GM19455 (cell line): ENCODE data around the gene ALDH1L2.

Source experiments
- ATAC-seq: cut with Tn5 transposase; IDR thresholded peaks from one replicate; pipeline ENCODE4 v1.9.1; 2021; ENCODE audit not compliant: unreplicated experiment

The ALDH1L2 gene

DNA sequence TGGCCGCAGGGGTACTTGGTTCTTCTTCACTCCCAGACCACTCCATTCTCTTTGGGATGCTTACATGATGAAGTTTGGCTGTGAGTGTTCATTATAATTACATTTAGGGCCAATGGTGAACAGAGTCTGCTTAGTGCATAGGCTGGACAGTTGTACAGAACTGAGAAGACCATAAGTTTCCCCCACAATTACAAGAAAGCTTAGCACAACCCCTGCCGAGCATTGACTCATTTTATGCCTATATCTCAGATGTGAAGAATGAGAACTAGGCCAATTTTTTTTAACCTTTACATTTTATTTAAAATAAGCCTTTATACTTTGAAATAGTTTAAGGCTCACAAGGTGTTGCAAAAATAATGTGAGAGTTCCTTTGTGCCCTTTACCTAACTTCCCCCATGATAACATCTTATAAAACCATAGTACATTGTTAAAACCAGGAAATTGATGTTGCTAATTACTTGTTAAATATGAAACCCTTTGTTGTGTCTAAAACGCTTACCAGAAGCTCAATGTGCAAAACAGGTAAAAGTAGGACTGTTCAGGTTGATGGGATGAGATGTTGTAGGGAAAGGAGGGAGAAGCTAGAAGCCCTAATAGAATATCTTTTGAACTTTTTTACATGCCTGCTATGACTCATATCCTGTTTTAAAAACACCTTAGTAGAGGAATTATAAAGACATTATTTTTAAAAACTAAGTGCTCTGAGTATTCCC, 47.2 kb downstream of the ALDH1L2 start:
- ATAC-seq, result no peak

DNA sequence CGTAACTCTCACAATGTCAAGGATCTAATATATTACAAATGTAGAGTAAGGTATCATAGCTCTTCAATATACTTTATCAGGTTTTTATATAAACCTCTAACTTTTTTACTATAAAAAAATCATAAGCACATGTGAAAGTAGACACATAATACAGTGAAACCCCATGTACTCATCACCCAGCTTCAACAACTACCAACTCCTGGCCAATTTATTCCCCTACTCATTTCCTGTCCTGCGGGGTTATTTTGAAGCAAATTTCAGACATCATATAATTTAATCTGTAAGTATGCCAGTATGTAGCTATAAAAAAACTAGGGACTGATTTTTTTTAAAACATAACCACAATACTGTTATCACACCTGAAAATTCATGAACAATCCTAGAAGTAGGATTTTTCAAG, 50.4 kb downstream of the ALDH1L2 start:
- no peak for ATAC-seq

DNA sequence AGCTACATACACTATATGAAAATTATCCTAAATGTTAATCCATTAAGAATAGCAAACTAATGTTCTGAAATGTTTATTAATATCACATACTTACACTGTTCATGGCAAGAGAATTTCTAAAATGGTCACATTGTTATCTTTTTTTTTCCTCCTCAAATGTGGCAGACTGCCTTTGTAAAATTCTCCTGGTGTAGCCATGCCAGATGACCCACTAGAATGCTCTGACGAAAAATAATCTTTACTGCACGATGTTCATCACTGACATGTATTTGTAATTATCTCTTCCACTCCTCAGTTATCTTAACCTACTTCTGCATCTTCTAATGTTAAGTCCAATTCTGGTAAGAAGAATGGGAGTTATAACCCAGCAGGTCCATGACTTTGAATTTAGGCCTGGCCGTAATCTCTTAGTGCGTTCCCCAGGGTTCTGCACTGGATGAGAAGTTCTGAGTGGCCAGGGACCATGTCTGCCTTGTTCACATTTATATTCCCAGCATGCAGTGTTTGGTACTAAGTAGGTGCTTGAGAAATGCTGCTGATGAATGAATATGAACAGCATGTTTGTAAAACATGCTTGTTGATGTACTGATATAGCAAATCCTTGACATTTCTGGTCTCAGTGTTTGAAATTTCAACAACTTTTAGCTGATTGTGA, 51.4 kb downstream of the ALDH1L2 start:
- no peak for ATAC-seq

- peak; percentile 87 for ATAC-seq
These were observed 53.1 kb downstream of the ALDH1L2 start for GRCh38 chr12:105030820-105031807.

- ATAC-seq, result no peak
These were observed 57.8 kb downstream of the ALDH1L2 start for GRCh38 chr12:105026411-105026810.

DNA sequence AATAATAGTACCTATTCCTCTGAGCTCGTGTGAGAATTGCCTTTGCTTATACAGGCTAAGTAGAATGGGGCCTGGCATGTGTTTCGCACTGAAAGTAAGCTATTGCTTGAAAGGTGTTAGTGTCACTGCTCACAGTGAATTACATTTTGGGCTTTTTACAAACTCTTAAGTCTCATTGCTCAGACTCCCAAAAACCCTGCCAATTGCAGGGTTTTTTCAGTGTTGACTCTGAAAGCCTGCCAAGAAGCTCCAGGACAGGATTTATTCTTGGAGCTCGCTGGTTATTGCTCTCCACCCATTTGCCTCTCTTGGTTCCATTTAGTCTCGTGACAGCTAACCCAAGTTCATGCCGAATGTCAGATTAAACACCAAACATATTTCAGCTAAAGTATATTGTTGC, 58.4 kb downstream of the ALDH1L2 start:
- no peak for ATAC-seq

DNA sequence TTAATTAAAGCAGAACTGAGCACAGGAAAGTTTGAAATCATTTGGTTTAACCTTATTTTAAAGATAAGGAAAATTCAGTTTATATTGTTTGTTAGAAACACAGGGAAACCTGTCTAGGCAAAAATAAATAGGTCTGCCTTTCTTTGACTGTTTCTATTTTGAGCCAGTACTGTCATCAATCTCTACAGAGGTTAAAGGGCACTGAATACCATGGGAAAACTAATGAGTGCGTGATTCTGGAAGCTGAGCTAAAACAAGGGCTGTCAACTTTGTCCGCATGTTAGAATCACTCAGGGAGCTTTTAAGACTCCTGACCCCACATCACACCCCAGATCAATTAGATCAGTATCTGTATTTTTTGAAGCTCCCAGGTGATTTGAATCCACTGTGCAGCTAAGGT, 59.3 kb downstream of the ALDH1L2 start:
- no peak for ATAC-seq

- no peak for ATAC-seq
These were observed 63.9 kb downstream of the ALDH1L2 start for GRCh38 chr12:105020241-105020962.

- ATAC-seq, result no peak
These were observed 65.5 kb downstream of the ALDH1L2 start for GRCh38 chr12:105018776-105019175.

- ATAC-seq, result no peak
These were observed 66.2 kb downstream of the ALDH1L2 start for GRCh38 chr12:105018012-105018411.

DNA sequence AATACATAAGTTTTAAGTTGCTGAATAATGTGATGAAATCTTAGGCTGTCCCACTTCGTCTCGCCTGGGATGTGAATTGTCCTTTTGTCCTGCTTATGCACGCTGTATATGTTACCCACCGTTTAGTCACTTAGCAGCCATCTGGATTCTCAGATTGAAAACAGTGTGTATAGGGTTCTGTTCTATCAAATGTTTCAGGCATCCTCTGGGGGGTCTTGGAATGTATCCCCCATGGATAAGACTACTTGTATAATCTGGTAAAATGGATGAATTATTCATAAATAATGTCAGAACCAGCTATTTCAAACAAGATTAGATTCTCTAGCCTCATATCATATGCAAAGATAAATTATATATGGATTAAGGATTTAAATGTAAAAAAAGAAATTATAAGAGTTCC, 68.7 kb downstream of the ALDH1L2 start:
- ATAC-seq, result no peak

GRCh38 chr12:105014603-105015002, 69.7 kb downstream of the ALDH1L2 start:
- no peak for ATAC-seq

- ATAC-seq, result no peak
These were observed 70.4 kb downstream of the ALDH1L2 start for GRCh38 chr12:105013892-105014291.

- ATAC-seq, result no peak
These were observed 82.8 kb downstream of the ALDH1L2 start for GRCh38 chr12:105001476-105001875.

DNA sequence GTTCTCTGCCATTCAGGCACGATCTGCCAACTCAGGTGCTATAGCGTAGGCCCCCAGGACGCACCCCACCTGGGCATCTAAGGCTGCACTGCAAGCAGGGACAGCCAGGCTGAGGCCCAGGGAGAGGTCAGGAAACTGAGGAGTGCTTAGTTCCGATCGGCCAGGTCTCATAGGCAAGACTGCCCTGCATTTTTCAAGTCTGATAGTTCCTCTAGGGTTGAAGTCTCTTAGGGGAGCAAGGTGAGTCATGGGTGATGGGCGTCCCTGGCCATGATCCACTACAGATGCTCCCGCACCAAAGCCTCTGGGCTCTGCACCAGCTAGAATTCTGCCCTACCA, 84.9 kb downstream of the ALDH1L2 start:
- no peak for ATAC-seq

DNA sequence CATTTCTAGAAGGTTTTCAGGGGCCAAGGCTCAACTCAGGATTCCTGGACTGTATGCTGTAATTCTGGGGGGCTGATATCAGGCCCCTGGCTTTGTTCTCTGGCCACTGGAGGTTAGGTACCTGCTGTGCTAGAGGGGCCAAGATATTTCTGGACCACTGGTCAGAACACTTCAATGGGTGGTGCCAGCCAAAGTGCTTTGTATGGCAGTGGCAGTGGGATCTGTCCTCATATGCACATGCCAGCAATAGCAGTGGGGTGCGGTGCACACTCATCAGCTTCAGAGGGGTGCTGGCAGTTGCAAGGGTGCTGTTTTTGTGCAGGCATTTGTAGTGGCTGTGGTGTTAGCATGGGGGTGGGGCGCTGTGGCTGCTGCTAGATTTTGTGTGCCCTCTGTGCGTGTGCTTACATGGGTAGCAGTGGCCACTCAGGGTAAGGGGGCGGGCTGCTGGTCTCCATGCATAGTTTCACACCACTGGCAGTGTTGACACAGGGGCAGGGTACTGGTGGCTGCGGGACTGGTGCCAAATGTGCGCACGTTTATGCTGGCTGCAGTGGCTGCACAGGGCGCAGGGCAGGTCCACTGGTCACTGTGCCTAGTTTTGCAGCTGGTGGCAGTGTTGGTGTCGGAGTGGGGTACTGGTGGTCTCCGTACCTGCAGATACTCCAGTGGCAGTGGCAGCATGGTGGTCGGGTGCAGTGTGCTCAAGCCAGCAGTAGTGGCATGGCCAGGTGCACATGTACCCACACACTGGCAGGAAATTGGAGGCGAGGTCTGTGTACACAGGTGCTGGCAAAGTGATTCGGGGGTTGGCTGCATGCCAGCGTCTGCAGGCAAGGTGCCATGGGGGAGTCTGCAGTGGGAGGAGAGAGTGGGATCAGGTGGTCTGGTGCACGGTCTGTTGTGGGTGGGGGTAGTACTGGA, 85.6 kb downstream of the ALDH1L2 start:
- no peak for ATAC-seq

DNA sequence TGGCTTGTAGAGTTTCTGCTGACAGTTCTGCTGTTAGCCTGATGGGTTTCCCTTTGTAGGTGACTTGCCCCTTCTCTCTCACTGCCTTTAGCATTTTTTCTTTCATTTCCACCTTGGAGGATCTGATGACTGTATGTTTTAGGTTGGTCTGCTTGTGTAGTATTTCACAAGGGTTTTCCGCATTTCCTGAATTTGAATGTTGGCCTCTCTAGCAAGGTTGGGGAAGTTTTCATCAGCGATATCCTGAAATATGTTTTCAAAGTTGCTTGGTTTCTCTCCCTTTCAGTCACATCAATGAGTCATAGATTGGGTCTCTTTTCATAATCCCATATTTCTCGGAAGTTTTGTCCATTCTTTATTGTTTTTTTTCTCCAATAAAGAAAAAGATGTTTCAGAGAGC, 86.7 kb downstream of the ALDH1L2 start:
- ATAC-seq, result no peak

DNA sequence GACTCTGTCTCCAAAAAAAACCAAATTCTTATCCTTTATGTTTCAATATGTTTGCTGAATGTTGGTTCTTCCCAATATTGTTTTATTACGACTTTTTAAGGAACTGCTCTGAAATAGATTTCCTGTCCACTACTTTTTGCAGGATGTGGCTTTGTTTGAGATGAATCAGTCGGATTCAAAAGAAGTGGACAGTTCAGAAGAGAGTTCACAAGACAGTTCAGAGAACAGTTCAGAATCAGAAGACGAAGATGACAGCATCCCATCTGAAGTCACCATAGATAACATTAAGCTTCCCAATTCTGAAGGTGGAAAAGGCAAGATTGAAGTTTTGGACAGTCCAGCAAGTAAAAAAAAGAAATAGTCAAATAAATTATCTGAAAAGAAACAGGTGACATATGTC, 89.9 kb downstream of the ALDH1L2 start:
- no peak for ATAC-seq

GRCh38 chr12:104991565-104992128, 92.6 kb downstream of the ALDH1L2 start:
- ATAC-seq, result no peak

DNA sequence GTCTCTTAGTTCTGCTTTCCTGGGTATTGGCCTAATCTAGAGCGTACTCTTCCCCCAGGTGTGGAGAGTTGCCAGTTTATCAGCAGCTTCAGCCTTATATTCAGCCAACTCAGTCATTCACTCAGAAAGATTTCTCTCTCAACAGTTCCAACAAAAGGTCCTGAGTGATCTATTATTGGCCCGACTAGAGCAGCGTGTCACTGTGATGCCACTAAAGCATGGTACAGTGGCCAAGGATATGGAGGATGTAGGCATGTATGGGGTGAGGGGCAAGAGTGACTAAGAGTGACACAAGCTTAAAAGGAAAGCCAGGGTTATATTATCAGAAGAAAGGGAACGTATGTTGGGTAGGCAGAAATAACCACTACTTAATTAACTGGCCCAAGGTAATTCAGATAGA, 93.3 kb downstream of the ALDH1L2 start:
- no peak for ATAC-seq
